Epithelial cell of prostate (primary cell): Measurements from ENCODE around the gene CATSPER2.
"Not testable (repeated sequence)": the region's sequence is repeated elsewhere in the genome, so short reads cannot be mapped to it uniquely, and the experiment has no call there.

Experiments used
- DNase-seq: peaks from one replicate; pipeline ENCODE4 v3.0.0-alpha.2; 2011; ENCODE audit warnings: low read depth, low spot score
- H3K27ac ChIP-seq: fragments of 450-650 bp; 2 replicates; pipeline ENCODE4 v1.5.1; 2017; ENCODE audit warnings: mild to moderate bottlenecking

CATSPER2 gene

GRCh38 chr15:43593328-43594190 lies 55.1 kb downstream of the CATSPER2 start, which contains the start of gene CKMT1B:
TSS of gene CKMT1B (plus strand) at chr15:43594027. CDS start at chr15:43594219, 192 bp downstream.
- DNase-seq, H3K27ac ChIP-seq: not testable (repeated sequence)

- not testable (repeated sequence) for DNase-seq, H3K27ac ChIP-seq
These were observed 55.8 kb downstream of the CATSPER2 start for GRCh38 chr15:43592841-43593240.

GRCh38 chr15:43589778-43590466 lies 58.7 kb downstream of the CATSPER2 start, which contains the start of gene PPIP5K1:
TSS of gene PPIP5K1 (minus strand) at chr15:43590208. CDS start at chr15:43584504, 5,704 bp downstream.
- not testable (repeated sequence) for DNase-seq, H3K27ac ChIP-seq
